GM12865 (cell line): ENCODE measurements around the gene AIG1.

ENCODE experiments used
- DNase-seq: peaks from one replicate; pipeline ENCODE4 v3.0.0; 2010; ENCODE audit warnings: low read depth
- H3K4me3 ChIP-seq: 2 replicates; pipeline ENCODE4 v1.5.1; 2011; ENCODE audit warnings: mild to moderate bottlenecking, low read depth, low read length, control low read depth
- TF ChIP-seq, protein P1 (sequence below): IDR thresholded peaks from 2 replicates; pipeline ENCODE4 v1.5.1; 2011; ENCODE audit warnings: low read length, control low read depth, low read depth, inconsistent platforms; ENCODE audit not compliant: insufficient read depth; ENCODE audit errors: missing control alignments

Gene AIG1

GRCh38 chr6:143332153-143332845 lies 271.6 kb downstream of the AIG1 start:
- no peak overlapping the region for H3K4me3 ChIP-seq
- TF ChIP-seq, protein P1, sequence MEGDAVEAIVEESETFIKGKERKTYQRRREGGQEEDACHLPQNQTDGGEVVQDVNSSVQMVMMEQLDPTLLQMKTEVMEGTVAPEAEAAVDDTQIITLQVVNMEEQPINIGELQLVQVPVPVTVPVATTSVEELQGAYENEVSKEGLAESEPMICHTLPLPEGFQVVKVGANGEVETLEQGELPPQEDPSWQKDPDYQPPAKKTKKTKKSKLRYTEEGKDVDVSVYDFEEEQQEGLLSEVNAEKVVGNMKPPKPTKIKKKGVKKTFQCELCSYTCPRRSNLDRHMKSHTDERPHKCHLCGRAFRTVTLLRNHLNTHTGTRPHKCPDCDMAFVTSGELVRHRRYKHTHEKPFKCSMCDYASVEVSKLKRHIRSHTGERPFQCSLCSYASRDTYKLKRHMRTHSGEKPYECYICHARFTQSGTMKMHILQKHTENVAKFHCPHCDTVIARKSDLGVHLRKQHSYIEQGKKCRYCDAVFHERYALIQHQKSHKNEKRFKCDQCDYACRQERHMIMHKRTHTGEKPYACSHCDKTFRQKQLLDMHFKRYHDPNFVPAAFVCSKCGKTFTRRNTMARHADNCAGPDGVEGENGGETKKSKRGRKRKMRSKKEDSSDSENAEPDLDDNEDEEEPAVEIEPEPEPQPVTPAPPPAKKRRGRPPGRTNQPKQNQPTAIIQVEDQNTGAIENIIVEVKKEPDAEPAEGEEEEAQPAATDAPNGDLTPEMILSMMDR, result no peak
- no peak for DNase-seq

DNA sequence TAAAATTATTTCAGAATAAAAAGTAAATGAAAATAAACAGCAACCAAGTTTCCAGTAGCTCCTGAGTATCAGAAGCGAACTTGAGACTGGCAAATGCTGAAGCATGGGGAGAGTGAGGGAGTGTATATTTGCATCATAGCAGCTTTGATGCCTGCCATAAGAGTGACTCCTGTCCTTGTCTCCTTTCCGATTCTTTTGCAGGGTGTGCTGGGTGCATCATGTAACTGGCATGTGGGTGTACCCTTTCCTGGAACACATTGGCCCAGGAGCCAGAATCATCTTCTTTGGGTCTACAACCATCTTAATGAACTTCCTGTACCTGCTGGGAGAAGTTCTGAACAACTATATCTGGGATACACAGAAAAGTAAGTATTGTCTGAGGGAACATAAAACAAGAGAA lies 272.4 kb downstream of the AIG1 start:
- H3K4me3 ChIP-seq, result no peak overlapping the region
- TF ChIP-seq, protein P1, result no peak
- DNase-seq, result no peak

GRCh38 chr6:143333749-143334520 lies 273.2 kb downstream of the AIG1 start:
- TF ChIP-seq, protein P1, result no peak
- no peak for DNase-seq
- H3K4me3 ChIP-seq, result no peak overlapping the region

- H3K4me3 ChIP-seq, result no peak overlapping the region
- DNase-seq, result no peak
- TF ChIP-seq, protein P1, result no peak
Observed at GRCh38 chr6:143335865-143336264, 275.2 kb downstream of the AIG1 start.

- TF ChIP-seq, protein P1, result no peak
- peak; percentile 3 for DNase-seq
- H3K4me3 ChIP-seq, result no peak overlapping the region
Observed at GRCh38 chr6:143336446-143337152, 275.9 kb downstream of the AIG1 start.

- TF ChIP-seq, protein P1, result peak; percentile 52
- no peak overlapping the region for H3K4me3 ChIP-seq
- peak; percentile 60 for DNase-seq
Observed at GRCh38 chr6:143337201-143337949, 276.7 kb downstream of the AIG1 start.
